ENCODE data around the gene RIMOC1.

Gene RIMOC1, protein sequence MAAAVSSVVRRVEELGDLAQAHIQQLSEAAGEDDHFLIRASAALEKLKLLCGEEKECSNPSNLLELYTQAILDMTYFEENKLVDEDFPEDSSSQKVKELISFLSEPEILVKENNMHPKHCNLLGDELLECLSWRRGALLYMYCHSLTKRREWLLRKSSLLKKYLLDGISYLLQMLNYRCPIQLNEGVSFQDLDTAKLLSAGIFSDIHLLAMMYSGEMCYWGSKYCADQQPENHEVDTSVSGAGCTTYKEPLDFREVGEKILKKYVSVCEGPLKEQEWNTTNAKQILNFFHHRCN

DNA sequence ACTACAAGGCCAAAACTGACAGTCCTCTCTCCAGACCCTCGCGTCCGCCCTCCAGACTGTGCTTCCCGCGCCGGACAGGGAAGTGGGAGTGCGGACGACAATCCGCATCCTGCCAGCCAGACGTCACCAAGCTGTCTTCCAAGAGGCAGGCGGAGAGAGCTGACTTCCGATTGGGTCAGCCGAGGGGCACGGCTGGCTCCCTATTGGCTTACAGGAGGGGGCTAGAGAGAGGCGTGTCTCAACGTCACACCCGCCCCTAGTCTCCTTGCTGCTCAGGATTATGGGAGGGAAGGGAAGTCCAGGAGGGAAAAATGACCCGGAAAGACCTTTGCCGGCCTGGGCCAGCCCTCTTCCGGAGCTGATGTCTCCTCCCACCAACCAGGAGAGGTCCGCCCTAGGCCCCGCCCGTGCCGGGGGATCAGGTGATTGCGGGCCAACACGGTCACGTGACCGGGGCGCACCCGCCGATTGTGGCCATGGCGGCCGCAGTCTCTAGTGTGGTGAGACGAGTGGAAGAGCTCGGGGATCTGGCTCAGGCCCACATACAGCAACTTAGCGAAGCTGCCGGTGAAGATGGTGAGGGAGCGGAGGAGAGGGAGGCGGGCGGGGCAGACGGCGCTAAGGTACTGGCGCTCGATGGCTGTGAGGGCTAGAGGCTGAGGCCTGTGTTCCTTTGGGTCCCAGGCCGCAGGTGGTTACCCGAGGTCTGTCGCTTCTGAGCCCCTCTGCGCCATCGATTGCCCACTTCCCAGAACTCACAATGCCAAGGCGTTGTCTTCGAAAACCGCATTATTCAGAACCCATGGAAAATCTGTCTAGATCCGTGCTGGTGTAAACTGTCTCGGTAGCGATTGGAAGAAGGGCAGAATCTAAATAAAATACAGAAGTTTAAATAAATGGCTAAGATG, at the start of gene RIMOC1:
TSS of gene RIMOC1 (plus strand) at position 453 of the 908 bp plus-strand sequence. CDS start at position 477, 24 bp downstream.
- DNase-seq, result peak; percentile 99

DNA sequence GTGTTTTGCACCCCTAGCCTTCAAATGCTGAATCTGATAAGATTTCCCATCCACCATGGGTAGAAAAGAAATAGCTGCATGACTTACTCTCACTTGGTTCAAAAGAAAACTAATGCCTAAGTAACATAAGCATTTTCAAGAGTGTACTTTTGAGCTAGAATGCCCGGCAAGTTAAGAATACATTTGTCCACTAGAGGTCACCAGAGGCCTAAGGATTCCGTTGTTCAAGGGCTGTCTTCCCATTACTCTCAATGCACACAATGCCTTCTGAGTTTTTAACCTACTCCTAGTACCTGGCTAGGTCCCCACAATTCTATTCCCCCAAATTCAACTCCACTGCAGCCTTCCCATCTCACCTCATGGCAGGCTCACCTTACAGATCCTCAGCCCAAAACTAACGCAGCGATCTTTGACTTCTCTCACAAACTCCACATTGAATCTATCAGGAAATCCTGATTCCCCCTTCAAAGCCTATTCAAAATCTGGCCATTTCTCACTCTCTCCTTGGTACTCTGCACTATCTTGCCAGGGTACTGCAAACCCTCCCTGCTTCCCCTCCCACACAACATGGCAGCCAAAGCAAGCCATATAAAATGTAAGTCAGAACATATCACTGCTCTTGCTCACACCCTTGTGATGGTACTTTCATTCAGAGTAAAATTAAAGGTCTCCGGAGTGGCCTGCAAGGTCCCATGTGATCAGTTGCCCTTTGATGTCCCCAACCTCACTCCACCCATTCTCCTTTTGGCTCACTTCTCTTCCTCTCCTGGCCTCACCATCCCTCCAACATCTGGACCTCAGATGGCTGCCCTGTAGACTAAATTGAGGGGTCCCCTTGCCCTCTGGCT, 47.3 kb upstream of the RIMOC1 start:
- peak; percentile 81 for DNase-seq

DNA sequence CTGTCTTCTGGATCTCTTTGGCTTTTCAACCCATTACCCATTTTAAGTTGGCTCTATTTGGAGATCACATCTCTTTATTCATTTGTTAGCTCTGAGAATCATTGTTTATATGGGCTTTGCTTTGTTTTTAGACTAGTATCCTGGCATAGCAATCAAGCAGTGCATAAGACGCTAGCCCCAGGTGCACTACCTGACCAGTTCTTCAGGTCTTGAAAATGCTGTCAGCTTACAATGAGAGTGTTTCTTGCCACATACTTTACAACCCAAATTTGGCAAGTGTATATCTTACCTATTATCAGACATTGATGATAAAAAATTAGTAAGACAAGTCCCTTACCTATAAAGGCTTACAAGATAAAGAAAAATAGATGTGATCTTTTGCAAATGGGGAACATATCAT, 46.2 kb upstream of the RIMOC1 start:
- DNase-seq, result no peak

GRCh38 chr5:41858890-41859289, 45.3 kb upstream of the RIMOC1 start:
- DNase-seq, result no peak

GRCh38 chr5:41863871-41864486, 40.2 kb upstream of the RIMOC1 start:
- DNase-seq, result no peak

- DNase-seq, result no peak
Observed at GRCh38 chr5:41869151-41869723, 34.9 kb upstream of the RIMOC1 start.

DNA sequence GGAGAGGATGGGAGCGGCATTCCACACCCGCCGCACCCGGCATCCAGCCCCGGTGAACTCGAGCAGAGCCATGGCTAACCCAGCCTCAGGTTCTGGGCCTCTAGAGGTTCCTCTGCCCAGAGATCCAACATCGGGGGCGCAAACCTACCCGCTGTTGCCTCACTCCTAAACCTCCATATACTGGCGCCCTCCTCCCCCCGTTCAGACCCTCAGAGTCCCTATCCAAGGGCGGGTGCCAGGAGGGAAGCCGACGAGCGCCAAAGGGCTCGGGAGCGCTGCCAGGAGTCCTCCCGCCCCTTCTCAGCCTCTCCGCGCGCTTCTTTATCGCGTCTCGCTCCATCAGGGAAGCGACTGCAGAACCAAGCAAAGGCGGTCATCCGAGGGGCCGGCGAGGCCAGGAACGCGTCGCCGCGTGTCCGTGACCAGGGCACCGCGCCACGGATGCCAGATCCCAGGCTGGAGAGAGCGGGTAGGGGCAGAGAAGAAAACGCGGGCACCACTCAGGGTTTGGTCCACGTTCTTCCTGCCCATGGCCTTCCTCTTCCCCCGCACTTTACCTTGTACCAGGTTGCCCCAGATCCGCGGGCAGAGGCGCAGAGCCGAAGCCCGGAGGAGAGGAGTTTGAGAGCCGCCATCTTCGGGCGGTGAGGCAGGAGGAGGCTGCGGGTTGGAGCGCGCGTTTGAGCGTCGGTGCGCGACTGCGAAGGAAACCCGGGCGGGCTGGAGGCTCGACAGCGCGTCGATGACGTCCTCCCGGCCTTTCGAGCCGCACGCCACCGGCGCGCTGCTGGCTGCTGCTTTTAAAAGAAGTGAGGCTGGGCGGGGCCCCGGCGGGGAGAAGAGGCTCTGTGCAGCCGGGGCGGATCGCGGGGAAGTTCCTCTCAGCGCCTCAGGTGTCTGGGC, 34.2 kb upstream of the RIMOC1 start, which contains the start of gene OXCT1:
TSS of gene OXCT1 (minus strand) at position 702 of the 903 bp plus-strand sequence. CDS start at position 635, 67 bp downstream.
- DNase-seq, result peak; percentile 95

GRCh38 chr5:41870627-41871048, 33.5 kb upstream of the RIMOC1 start:
- no peak for DNase-seq

GRCh38 chr5:41871852-41872251, 32.3 kb upstream of the RIMOC1 start:
- DNase-seq, result no peak

GRCh38 chr5:41874512-41875060, 29.6 kb upstream of the RIMOC1 start:
- no peak for DNase-seq

DNA sequence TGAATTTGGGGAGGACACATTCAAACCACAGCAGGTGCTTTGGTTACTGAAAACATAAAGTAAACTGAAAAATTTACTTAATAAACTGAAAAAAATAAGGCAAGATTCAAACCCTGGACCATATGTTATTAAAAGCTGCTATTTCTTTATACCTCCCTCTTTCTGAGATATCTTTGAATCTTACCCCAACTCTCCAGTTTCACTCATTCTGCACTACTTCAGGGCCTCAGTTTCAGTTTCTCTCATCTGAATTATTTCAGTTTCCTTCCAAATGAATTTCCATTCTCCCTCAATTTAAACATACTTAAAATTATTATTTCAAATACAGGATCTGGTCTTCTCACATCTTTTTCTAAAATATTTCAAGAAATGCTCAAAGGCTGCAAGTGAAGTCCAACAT, 29.0 kb upstream of the RIMOC1 start:
- no peak for DNase-seq

DNA sequence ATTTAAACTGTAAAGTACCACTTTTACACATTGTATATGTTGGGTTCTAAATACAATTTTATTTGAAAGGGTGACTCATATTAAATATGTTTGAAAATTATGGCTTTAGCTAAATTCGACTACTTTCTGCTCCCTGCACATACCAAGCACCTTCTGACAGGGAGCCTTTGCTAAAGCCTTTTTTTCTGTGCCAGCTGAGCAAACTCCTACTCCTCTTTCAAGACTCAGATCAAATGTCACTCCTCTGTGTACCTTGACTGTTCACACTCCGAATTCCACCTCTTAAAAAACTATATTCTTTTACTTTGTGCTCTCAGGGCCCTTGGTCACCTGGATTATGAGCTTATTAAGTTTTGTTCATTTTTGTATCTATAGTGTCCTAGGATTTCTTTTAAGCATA, 27.5 kb upstream of the RIMOC1 start:
- no peak for DNase-seq

DNA sequence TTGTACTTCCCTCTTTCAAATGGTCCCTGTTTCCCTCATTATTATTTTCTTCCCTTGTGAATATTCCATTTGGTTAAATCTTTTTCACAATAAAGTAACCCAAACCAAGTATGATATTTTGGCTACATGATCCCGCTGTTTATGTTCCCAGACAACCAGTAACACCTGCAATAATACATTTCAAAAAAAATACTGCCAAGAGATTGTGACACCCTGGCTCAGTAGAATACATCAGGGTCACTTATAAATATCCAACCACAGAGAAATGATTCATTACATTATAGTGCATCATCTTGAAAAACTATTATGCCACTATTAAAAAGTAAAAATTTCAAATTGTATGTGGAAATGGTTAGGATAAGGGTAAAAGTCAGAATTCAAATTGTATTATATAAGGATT, 26.7 kb upstream of the RIMOC1 start:
- no peak for DNase-seq

- no peak for DNase-seq
Observed at GRCh38 chr5:41878173-41878572, 26.0 kb upstream of the RIMOC1 start.

GRCh38 chr5:41878643-41879478, 25.3 kb upstream of the RIMOC1 start:
- no peak for DNase-seq

- DNase-seq, result no peak
Observed at GRCh38 chr5:41882765-41883164, 21.4 kb upstream of the RIMOC1 start.

DNA sequence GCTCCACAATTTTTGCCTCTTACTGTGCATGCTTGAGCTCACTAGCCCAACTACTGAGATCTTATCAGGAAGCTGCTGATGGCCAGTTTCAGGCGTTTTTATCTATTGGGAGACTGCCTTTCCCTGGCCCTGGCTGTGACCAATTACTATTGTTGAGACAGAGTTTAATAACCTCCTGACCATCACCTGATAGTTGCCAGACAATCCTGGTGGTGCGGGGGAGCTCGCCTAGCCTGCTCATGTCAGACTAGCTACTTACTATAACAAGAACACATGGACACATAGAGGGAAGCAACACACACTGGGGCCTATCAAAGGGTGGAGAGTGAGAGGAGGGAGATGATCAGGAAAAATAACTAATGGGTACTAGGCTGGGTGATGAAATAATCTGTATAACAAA, 20.9 kb upstream of the RIMOC1 start:
- DNase-seq, result no peak

- no peak for DNase-seq
Observed at GRCh38 chr5:41883936-41884335, 20.2 kb upstream of the RIMOC1 start.

GRCh38 chr5:41885286-41885685, 18.9 kb upstream of the RIMOC1 start:
- DNase-seq, result no peak

All from CD4-positive, alpha-beta T cell treated with Interleukin-10 for 1 hour (primary cell).